Activated effector memory CD4-positive, alpha-beta T cell treated with anti-CD3 and anti-CD28 coated beads, Interleukin-2, amount 50 U/mL, for 16 hours (primary cell): Measurements from ENCODE around the gene SIGLEC10.
"Not testable (repeated sequence)": the region's sequence is repeated elsewhere in the genome, so short reads cannot be mapped to it uniquely, and the experiment has no call there.

Experiments used
- DNase-seq: peaks from one replicate; pipeline ENCODE4 v3.0.0-alpha.2; 2020

SIGLEC10 gene

DNA sequence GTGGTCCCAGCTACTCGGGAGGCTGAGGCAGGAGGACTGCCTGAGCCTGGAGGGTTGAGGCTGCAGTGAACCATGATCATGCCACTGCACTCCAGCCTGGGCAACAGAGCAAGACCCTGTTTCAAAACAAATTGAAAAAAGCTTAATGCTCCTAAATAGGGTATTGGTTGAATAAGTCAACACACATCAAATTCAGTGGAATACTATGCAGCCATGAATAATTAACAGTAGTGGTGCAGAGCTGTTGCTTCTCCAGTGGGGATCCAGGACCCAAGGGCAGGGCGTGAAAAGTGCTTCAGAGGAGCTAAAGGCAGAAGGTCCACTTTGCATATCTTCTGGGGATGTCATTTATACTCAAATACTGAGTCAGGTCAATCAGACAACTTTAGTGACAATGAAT, 22.6 kb upstream of the SIGLEC10 start:
- DNase-seq = no peak

DNA sequence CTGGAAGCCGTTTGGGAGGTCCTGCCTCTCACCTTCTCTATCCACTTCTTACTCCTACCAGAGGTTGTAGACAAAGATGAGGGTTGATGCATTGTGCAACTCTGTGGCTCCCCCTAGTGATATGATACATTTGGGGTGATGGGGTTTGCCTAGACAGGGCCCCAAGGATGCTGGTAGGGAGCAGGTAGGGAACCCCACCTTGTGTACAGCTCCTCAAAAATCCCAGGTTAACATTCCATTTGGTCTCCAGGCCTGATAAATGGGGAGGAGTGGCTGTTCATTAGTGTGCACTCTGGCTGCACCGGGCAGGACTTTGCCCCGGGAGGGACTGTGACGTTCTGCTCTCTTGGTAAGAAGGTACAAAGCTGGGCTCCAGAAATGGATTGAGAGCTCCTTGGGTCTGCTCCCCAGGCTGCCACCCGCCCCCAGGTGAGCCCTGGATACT, 21.6 kb upstream of the SIGLEC10 start:
- DNase-seq = no peak

DNA sequence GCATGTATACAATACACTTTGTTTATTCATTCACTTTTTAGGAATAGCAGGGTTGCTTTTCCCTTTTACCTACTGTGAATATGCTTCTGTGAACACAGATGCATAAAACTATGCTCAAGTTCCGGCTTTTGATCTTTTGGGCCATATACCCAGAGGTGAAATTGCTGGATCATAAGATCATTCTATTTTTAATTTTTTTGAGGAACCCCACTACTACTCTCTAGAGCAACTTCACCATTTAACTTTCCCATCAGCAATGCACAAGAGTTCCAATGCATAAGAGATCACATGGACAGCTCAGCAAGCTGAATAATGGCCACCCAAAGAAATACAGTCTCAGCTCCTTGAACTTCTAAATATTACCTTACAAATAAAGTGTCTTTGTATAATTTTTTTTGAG, 17.0 kb upstream of the SIGLEC10 start:
- no peak for DNase-seq

DNA sequence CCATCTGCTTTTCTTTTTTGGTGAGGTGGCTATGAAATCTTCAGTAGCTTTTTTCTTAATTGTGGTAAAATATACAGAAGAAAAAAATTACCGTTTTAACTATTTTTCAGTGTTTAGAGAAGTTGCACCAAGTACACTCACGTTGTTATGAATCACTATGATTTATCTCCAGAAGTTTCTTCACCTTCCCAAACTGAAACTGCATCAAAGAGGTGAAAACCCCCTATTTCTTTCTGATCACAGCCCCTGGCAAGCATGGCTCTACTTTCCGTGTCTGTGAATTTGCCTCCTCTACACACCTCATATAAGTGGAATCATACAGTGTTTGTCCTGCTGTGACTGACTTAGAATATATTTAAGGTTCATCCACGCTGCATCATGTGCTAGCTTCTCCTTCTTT, 15.6 kb upstream of the SIGLEC10 start:
- no peak for DNase-seq

GRCh38 chr19:51431124-51431523, 13.7 kb upstream of the SIGLEC10 start:
- no peak for DNase-seq

DNA sequence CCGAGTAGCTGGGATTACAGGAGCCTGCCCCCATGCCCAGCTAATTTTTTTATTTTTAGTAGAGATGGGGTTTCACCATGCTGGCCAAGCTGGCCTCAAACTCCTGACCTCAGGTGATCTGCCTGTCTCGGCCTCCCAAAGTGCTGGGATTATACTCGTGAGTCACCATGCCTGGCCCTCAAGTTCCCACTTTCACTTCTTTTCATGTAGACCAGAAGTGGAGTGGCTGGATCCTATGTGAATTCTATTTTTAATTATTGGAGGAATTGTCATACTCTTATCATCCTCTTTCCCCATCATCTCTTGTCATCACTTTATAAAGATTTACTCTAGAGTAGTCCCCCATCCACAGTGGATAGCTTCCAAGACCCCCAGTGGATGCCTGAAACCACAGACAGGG, 12.8 kb upstream of the SIGLEC10 start:
- DNase-seq = no peak

- DNase-seq = no peak
These were observed 9.8 kb upstream of the SIGLEC10 start for GRCh38 chr19:51427201-51427600.

DNA sequence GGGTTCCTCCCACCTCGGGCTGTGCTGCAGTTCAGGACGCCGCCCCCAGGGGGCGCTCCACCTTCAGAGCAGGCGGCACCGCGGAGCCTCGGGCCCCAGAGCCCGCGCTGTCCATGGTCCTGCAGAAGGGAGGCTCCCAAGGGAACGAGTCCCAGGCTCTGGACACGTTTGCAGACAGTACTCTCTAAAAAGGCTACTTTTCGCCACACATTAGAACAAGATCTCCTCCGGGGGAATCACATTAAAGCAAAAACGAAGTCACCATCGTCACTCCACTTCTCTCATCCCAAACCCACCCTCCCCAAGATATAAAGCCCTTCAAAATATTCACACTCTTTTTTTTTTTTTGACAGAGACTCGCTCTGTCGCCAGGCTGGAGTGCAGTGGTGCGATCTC, 4.6 kb upstream of the SIGLEC10 start:
- DNase-seq = peak; percentile 94

GRCh38 chr19:51421229-51422052, 4.0 kb upstream of the SIGLEC10 start:
- DNase-seq = no peak

DNA sequence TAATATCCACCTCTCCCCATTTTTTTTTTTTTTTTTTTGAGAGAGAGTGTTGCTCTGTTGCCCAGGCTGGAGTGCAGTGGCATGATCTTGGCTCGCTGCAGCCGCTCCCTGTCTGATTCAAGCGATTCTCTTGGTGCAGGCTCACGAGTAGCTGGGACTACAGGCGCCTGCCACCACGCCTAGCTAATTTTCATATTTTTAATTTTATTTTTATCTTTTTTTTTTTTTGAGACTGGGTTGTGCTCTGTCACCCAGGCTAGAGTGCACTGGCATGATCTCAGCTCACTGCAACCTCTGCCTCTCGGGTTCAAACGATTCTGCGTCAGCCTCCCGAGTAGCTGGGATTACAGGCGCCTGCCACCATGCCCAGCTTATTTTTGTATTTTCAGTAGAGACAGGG, 3.1 kb upstream of the SIGLEC10 start:
- not testable (repeated sequence) for DNase-seq

DNA sequence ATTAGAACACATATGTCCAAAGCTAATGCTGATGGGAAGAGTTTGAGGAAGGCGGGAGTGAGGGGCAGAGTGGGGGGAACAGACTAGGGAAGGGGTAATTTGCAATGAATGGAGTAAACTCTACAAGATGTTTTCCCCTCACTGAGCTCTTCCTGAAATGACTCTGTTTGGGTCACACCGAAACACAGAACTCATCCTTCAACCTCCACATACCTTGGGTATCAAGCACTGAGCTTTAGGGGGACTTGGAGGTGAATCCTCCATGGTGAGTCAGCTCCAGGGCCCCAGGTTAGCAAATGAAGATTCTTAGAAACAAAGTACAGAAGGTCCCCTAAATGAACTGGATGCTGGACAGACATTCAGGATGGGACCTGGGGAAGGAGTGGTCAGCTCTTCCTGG, 1.3 kb upstream of the SIGLEC10 start:
- DNase-seq = no peak

- DNase-seq = no peak
These were observed 342 bp upstream of the SIGLEC10 start for GRCh38 chr19:51417810-51418157.

DNA sequence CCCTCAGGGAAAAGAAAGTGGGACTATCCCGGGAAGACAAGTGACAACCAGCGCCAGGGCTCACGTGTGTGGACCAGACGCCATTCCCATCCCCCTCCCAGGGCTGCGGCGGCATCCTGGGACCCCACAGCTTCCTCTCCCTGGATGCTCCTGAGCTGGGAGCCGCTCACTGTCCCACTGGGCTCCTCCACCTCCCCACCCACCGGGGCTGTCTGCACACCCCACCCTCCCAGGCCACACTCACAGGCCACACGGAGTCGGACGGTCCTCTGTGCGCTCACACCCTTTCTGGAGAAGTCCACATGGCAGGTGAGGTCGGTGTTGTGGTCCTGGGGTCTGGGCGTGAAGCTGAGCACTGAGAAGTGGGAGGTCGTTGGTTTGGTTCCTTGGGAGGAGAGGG, 1.0 kb downstream of the SIGLEC10 start:
- not testable (repeated sequence) for DNase-seq

DNA sequence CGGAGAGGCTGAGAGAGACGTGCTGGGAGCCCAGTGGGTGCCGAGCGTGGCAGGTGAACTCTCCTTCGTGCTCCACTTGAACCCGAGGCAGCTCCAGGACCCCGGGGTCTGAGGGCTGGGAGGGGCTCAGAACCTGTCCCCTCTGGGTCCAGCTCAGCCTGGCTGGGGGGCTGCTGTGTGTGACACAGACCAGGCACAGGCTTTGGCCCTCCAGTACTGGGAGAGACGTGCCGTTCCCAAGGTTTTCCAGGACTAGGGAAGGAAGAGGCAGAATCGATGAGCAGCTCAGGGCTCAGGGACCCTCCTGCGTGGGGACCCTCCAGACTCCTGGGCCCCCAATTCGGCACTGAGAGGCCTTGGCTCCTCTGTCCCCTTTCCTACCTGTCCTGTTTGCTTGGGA, 2.3 kb downstream of the SIGLEC10 start:
- DNase-seq = no peak

GRCh38 chr19:51410950-51411748, 6.3 kb downstream of the SIGLEC10 start:
- DNase-seq = no peak

DNA sequence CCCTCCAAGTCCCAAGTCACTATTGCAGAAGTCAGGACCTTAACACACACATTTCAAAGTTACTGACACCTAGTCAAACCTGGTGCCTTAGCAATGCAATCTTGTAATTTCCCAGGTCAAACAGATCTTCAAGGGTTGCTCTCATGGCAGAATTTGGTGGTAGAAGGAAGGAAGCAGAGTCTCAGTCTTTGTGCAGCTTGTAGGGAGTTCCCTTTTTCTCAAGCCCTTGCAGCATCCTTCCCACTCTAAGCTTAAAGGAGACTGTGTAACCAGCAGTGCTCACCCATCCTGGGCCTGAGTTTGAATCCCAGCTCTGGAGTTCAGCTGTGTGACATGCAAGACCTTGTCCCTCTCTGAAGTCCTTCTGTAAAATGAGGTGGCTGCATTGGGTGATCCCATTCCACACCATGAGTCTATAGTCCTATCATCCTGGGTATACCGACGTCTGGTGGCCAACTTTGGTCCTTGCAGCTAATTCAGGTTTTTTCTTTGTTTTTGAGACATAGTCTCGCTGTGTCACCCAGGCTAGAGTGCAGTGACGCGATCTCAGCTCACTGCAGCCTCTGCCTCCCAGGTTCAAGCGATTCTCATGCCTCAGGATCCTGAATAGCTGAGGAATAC, 9.8 kb downstream of the SIGLEC10 start:
- peak; percentile 69 for DNase-seq

DNA sequence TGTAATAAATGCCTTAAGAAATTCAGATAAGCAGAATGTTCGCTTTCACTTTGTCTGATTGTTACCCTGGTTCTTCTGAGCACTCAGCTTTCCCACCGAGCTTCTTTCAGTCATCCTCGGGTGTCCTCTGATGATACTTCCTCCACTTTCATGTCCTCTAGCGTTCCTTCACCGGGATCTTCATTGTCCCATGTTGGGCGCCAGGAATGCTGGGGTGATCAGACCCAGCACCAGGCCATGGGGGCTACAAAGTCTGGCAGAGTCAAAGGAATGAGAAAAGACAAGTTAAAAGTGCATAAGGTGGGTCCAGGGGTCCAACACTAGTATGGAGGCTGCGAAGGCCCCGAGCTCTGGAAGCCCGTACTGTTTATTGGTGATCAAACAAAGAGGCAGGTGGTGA, 15.3 kb downstream of the SIGLEC10 start:
- no peak for DNase-seq

DNA sequence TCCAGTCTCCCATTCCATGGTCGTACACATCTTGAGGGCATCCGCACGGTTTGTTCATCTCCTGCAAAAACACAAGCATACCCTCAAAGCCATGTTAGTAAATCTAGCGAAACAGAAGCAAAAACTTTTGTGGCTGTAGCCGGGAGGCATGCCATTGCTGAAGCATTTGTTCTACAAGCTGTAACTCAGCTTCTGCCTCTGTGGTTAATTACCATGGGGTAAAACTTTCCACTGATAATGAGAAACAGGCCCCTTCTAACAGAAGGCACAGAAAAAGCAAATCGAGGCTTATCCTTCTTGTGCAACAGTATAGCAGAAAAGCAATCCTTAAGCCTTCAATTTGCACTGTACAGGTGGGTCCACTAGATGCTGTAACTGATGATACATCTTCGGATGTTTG, 17.5 kb downstream of the SIGLEC10 start:
- not testable (repeated sequence) for DNase-seq

DNA sequence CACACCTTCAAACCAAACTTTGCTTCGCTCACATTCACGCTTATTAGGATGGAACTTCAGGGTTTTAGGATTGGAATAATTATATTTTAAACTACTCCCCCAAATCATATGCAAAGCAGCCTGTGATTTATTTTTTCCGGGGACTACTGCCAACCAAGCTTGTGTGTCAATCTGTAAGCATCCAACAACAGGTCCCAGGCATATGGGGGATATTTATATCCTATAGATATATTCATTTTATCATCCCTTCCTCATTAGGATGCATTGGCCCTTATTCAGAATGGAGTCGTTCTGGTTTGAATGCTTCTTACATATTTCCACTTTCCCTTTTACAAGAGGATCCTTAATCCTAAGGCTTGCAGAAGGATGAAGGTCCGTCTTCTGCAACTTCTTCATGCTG, 18.2 kb downstream of the SIGLEC10 start:
- DNase-seq = no peak

GRCh38 chr19:51398096-51398704, 19.2 kb downstream of the SIGLEC10 start:
- no peak for DNase-seq

- not testable (repeated sequence) for DNase-seq
These were observed 20.0 kb downstream of the SIGLEC10 start for GRCh38 chr19:51397453-51397852.

- DNase-seq = no peak
These were observed 21.3 kb downstream of the SIGLEC10 start for GRCh38 chr19:51396175-51396574.
